Measurements from ENCODE around the gene KSR1. TPM values are rescaled to one million over a fixed set of nuclear protein-coding genes. Genes with fewer than 3 reads are reported as not detected.

The KSR1 gene
- total RNA-seq (2014; rRNA removed; shearing (Covaris generic)) (35.6 and 53.2 TPM in 2 replicates), polyA plus RNA-seq (2016; fragmentation: Nextera tagmentation; extraction: Ambion mirVana) (7.8 and 8.5 TPM in 2 replicates)
- long read RNA-seq: 0 reads

DNA sequence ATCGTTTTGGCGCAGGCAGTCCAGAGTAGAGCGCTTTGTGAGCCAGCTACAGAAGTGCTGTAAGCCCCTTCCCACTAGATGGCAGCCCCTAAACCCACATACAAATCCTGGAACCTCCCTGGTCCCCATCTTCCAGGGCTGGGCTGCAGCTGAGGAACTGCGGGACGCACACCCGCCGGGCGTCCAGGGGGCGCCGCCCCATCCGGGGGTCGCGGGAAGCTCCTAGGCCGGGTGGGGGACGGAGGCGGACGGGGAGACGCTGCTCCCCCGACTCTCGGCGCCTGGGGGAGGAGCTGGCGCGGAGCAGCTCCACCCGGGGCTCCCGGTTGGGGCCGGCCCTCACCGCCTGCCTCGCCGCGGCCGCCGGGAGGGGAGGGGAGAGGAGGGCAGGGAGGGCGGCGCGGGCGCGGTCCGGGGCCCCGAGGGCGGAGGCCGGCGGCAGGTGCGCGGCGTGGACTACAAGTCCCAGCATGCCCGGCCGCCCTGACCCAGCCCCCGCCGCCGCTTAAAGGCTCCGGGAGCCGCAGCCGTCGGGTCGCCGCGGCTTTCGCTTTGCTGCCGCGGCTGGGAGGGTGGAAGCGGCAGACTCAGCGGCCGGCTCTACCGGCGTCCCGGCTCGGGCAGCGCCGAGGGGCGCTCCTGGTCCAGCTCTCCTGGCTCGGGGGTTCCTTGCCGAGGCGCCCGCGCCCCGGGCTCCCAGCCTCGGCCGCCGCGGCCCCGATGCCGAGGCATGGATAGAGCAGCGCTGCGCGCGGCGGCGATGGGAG, at the start of gene KSR1:
KSR1 (plus strand) TSS at position 535 of the 767 bp plus-strand sequence; CDS start at position 731, 196 bp downstream.
- peak within 1 kb of the TSS; percentile 91 for H3K4me3 Mint-ChIP-seq
- no peaks in the 10 kb centered on the region for H3K9me3 Mint-ChIP-seq
- peaks cover 38% of the 10 kb centered on the region for H3K4me1 Mint-ChIP-seq
- peaks cover 4% of the 10 kb centered on the region; the same call in 1 of the 3 replicates for H3K36me3 Mint-ChIP-seq (ENCODE audit: low read depth)
- H3K27ac Mint-ChIP-seq: peak within 1 kb of the TSS; percentile 90
- peaks cover 42% of the 10 kb centered on the region for H3K79me2 ChIP-seq (replicated peaks; ENCODE audit: insufficient read depth)
- peak within 1 kb of the TSS; percentile 96 for H3K4me3 ChIP-seq
- peaks cover 8% of the 10 kb centered on the region; the same call in 1 of the 2 replicates for H3F3A ChIP-seq (replicated peaks; ENCODE audit: low read depth)
- peak within 1 kb of the TSS; percentile 100 for H3K4me2 ChIP-seq
- H4K20me1 ChIP-seq (replicated peaks; ENCODE audit: insufficient read depth): peaks cover 15% of the 10 kb centered on the region
- H3K27me3 ChIP-seq (ENCODE audit: insufficient read depth): peaks cover 12% of the 10 kb centered on the region
- H3K27ac ChIP-seq (ENCODE audit: low read depth): peak within 1 kb of the TSS; percentile 70; the same call in 1 of the 2 replicates
- H3K36me3 ChIP-seq (ENCODE audit: insufficient read depth): no peaks in the 10 kb centered on the region
- TF ChIP-seq REST (IDR thresholded peaks at IDR 0.05; ENCODE audit: unreplicated experiment) (no peak), POLR2AphosphoS5 (IDR thresholded peaks at IDR 0.05; ENCODE audit: low read depth) (peak; percentile 46; the same call in 1 of the 2 replicates), JUNB (IDR thresholded peaks at IDR 0.05; ENCODE audit: unreplicated experiment) (no peak), ZNF331 (CRISPR knock-in tag; IDR thresholded peaks at IDR 0.05; ENCODE audit: low read depth) (no peak), ZNF114 (CRISPR knock-in tag; IDR thresholded peaks at IDR 0.05) (no peak), EZH2phosphoT487 (IDR thresholded peaks at IDR 0.05; ENCODE audit: unreplicated experiment) (no peak), CTCF (conservative IDR thresholded peaks at IDR 0.05; ENCODE audit: low read depth in 2 of 2) (peak; percentile 60 to 76), CREB1 (CRISPR knock-in tag; IDR thresholded peaks at IDR 0.05; ENCODE audit: low read depth) (no peak), NANOG (IDR thresholded peaks at IDR 0.05; ENCODE audit: borderline replicate concordance) (no peak)
- TF ChIP-seq, protein P1, sequence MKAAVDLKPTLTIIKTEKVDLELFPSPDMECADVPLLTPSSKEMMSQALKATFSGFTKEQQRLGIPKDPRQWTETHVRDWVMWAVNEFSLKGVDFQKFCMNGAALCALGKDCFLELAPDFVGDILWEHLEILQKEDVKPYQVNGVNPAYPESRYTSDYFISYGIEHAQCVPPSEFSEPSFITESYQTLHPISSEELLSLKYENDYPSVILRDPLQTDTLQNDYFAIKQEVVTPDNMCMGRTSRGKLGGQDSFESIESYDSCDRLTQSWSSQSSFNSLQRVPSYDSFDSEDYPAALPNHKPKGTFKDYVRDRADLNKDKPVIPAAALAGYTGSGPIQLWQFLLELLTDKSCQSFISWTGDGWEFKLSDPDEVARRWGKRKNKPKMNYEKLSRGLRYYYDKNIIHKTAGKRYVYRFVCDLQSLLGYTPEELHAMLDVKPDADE (IDR thresholded peaks at IDR 0.05): no peak
- peaks cover 39% of the 10 kb centered on the region for H3K4me1 ChIP-seq (ENCODE audit: insufficient read depth)
- peaks cover 12% of the 10 kb centered on the region for H3K27me3 Mint-ChIP-seq (ENCODE audit: insufficient read depth, low read depth, poor library complexity)
- H2AFZ ChIP-seq: peak within 1 kb of the TSS; percentile 90
- ATAC-seq: peak; percentile 88
- no peaks in the 10 kb centered on the region for H3K9me2 ChIP-seq (ENCODE audit: insufficient read depth)
- peak; percentile 96 for DNase-seq (ENCODE audit: low spot score)
